Activated naive CD8-positive, alpha-beta T cell treated with anti-CD3 and anti-CD28 coated beads, Interleukin-2, amount 10 ng/mL, durations not matched to agents 7 days and 5 days (primary cell): ENCODE measurements around the gene TLL2. TPM values are rescaled to one million over a fixed set of nuclear protein-coding genes. Genes with fewer than 3 reads are reported as not detected.

Source experiments
- ATAC-seq: fragments of 150-1000 bp; cut with Tn5 transposase; one replicate; pipeline ENCODE4 v1.10.0; 2021; ENCODE audit warnings: low read depth, moderate library complexity
- POLR2A ChIA-PET: fragments of 350-600 bp; sonication (Branson Sonifier 250); formaldehyde crosslinking; loops from one replicate; lab custom pipeline; 2021; ENCODE audit warnings: antibody characterized with exemption; lab: Charles Lee
- DNase-seq: peaks from one replicate; pipeline ENCODE4 v3.0.0; 2021
- H3K27ac Mint-ChIP-seq: one replicate; pipeline ENCODE4 v1.8.0; 2022; ENCODE audit warnings: mild to moderate bottlenecking, mixed read lengths
- H3K27me3 Mint-ChIP-seq: one replicate; pipeline ENCODE4 v1.8.0; 2022; ENCODE audit warnings: mild to moderate bottlenecking, moderate library complexity, mixed read lengths
- H3K36me3 Mint-ChIP-seq: one replicate; pipeline ENCODE4 v1.8.0; 2021; ENCODE audit warnings: mild to moderate bottlenecking, mixed read lengths
- H3K4me1 Mint-ChIP-seq: one replicate; pipeline ENCODE4 v1.8.0; 2021; ENCODE audit warnings: mixed read lengths
- H3K4me3 Mint-ChIP-seq: one replicate; pipeline ENCODE4 v1.8.0; 2022; ENCODE audit warnings: mild to moderate bottlenecking, moderate library complexity, mixed read lengths
- H3K9me3 Mint-ChIP-seq: one replicate; pipeline ENCODE4 v1.8.0; 2021; ENCODE audit warnings: mixed read lengths
- total RNA-seq, 2 experiments: library from RNA; stranded (reverse); gene quantifications; one replicate each; pipeline ENCODE4 v1.2.3, GENCODE V29; 2021

The TLL2 gene
- total RNA-seq, 2 experiments from 2014 or later: not detected

DNA sequence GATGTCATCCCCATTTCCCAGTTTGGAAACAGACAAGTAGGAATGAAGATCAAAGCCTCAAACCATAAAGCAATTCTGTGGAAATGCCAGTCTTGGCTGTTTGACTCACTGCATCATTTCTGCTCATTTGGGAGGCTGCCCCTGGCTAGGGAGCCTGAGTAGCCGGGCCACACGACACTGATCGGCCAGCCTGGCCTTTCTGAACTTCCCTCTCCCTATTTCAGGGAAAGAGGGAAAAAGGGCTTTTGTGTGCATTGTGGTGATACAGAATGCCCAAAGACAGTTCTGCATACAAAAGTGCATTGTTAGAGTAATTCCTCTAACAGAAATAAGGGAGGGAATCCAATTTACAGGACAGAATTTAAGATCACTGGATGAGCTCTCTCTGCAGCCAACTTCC is 113.3 kb downstream of the TLL2 start:
- no peak for DNase-seq
- ATAC-seq: no peak
- POLR2A ChIA-PET: no interaction called here

DNA sequence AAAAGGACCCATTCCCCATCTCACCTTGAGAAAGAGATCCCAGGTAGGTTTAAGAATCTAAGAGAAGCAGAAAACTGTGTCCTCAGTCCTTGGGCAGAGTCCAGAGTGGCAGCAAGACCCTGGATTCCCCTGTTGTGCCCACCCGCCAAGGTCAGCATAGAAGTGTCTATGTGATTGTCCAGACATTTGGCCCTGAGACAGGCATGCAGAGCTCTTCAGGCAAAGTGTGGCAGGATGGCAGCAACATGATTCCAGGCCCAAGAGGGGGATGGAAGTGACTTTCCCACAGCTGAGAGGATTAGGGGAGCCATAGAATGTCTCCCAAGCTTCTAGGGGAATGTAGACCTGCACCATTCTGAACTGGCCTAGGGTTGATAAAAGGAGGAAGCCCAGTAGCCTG is 115.8 kb downstream of the TLL2 start:
- Mint-ChIP-seq H3K27me3 (peaks cover 12% of the 10 kb centered on the region), H3K36me3 (no peaks in the 10 kb centered on the region), H3K9me3 (no peaks in the 10 kb centered on the region), H3K4me1 (peaks cover 6% of the 10 kb centered on the region), H3K27ac (no peak overlapping the region), H3K4me3 (no peak overlapping the region)
- DNase-seq (no peak), ATAC-seq (no peak)
- POLR2A ChIA-PET: no interaction called here

More for the DNA sequence above, 113.3 kb downstream of the TLL2 start:
- H3K4me3 Mint-ChIP-seq: no peak overlapping the region
- peaks cover 6% of the 10 kb centered on the region for H3K4me1 Mint-ChIP-seq
- H3K27me3 Mint-ChIP-seq: peaks cover 16% of the 10 kb centered on the region
- no peaks in the 10 kb centered on the region for H3K36me3 Mint-ChIP-seq
- no peaks in the 10 kb centered on the region for H3K9me3 Mint-ChIP-seq
- H3K27ac Mint-ChIP-seq: no peak overlapping the region

- Mint-ChIP-seq H3K27ac (no peak overlapping the region), H3K36me3 (no peaks in the 10 kb centered on the region), H3K9me3 (no peaks in the 10 kb centered on the region), H3K4me3 (peak overlapping the region; percentile 27), H3K27me3 (peaks cover 12% of the 10 kb centered on the region), H3K4me1 (peaks cover 6% of the 10 kb centered on the region)
- ATAC-seq: peak; percentile 84
- POLR2A ChIA-PET: interaction anchor here (0.6 kb wide), 2 partner anchors 26 to 437 kb away, joined by 3 to 5 read pairs; no protein-coding TSS in a partner anchor
- peak; percentile 61 for DNase-seq
These were observed 117.5 kb downstream of the TLL2 start for GRCh38 chr10:96395931-96396877.

DNA sequence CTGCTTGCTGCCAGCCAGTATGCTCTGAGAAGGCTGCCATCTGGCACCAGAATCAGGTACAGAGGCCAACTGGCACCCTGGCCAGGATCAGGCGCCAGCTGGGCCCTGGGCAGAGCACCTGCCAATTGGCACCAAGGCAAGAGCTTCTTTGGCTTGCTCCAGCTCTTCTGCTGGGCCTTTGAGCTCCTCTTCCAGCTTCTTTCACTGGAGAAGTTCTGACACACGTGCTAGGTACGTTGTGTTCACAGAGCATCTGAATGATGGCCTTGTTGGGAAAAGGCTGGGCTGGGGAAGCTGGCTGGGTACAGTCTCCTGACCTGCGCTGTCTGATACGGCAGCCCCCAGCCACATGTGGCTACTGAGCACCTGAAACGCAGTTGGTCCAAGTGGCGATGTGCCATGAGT is 123.3 kb downstream of the TLL2 start:
- Mint-ChIP-seq H3K9me3 (no peaks in the 10 kb centered on the region), H3K27me3 (peaks cover 7% of the 10 kb centered on the region), H3K27ac (no peak overlapping the region), H3K4me1 (no peaks in the 10 kb centered on the region), H3K4me3 (no peak overlapping the region), H3K36me3 (no peaks in the 10 kb centered on the region)
- ATAC-seq (no peak), DNase-seq (no peak)
- POLR2A ChIA-PET: no interaction called here

DNA sequence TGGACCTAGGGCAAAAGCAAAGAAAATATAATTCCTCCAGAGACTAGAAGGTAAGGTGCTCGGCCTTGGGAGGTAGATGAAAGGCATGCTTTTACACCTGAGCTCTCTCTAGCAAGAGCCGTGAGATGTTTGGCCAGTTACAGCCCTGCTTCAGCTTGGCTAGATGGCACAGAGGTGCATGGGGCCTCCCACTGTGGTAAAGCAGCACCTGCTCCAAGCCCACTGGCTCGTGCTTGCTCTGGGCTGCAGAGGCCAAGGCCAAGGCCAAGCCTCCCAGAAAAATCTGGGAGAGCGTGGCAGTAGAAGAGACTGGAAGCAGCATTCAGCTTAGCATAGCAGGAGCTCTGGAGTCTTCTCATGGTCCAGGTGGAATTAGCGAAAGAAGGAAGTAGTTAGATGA is 123.9 kb downstream of the TLL2 start:
- no peak overlapping the region for H3K4me3 Mint-ChIP-seq
- peaks cover 6% of the 10 kb centered on the region for H3K27me3 Mint-ChIP-seq
- ATAC-seq (no peak), DNase-seq (no peak)
- POLR2A ChIA-PET: no interaction called here
- no peaks in the 10 kb centered on the region for H3K4me1 Mint-ChIP-seq
- H3K9me3 Mint-ChIP-seq: no peaks in the 10 kb centered on the region
- no peaks in the 10 kb centered on the region for H3K36me3 Mint-ChIP-seq
- no peak overlapping the region for H3K27ac Mint-ChIP-seq

GRCh38 chr10:96387601-96388000 is 126.1 kb downstream of the TLL2 start:
- Mint-ChIP-seq H3K36me3 (no peaks in the 10 kb centered on the region), H3K27ac (no peak overlapping the region), H3K4me1 (no peaks in the 10 kb centered on the region), H3K27me3 (peaks cover 5% of the 10 kb centered on the region), H3K9me3 (no peaks in the 10 kb centered on the region), H3K4me3 (no peak overlapping the region)
- no peak for ATAC-seq
- DNase-seq: no peak
- POLR2A ChIA-PET: no interaction called here

GRCh38 chr10:96387161-96387560 is 126.6 kb downstream of the TLL2 start:
- no peak overlapping the region for H3K4me3 Mint-ChIP-seq
- no peaks in the 10 kb centered on the region for H3K36me3 Mint-ChIP-seq
- POLR2A ChIA-PET: no interaction called here
- no peak for DNase-seq
- no peaks in the 10 kb centered on the region for H3K9me3 Mint-ChIP-seq
- H3K27ac Mint-ChIP-seq: no peak overlapping the region
- H3K27me3 Mint-ChIP-seq: peaks cover 5% of the 10 kb centered on the region
- H3K4me1 Mint-ChIP-seq: no peaks in the 10 kb centered on the region
- ATAC-seq: no peak

DNA sequence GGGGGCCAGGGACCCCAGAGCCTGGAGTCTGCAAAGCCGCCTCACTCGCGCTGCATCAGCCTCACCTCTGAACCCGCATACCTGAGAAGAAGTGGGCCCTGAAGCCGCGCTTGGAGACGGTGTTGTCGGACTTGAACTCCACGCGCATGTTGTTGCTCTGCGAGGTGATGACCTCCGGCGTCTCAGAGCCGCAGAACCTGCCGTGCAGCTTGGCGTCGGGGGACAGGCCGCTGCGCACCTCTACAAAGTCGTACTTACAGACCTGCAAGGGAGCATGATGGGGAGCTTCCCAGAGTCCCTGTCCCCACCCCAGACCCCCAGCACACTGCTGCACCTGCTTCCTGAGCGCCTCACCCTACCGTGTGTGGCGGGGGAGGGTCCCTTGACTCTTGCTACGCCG is 129.2 kb downstream of the TLL2 start:
- Mint-ChIP-seq H3K4me3 (no peak overlapping the region), H3K36me3 (no peaks in the 10 kb centered on the region), H3K27me3 (peaks cover 5% of the 10 kb centered on the region), H3K4me1 (no peaks in the 10 kb centered on the region), H3K9me3 (no peaks in the 10 kb centered on the region), H3K27ac (no peak overlapping the region)
- DNase-seq (no peak), ATAC-seq (no peak)
- POLR2A ChIA-PET: no interaction called here

- POLR2A ChIA-PET: no interaction called here
- Mint-ChIP-seq H3K27ac (no peak overlapping the region), H3K27me3 (peaks cover 2% of the 10 kb centered on the region)
These were observed 132.9 kb downstream of the TLL2 start for GRCh38 chr10:96380821-96381220.

DNA sequence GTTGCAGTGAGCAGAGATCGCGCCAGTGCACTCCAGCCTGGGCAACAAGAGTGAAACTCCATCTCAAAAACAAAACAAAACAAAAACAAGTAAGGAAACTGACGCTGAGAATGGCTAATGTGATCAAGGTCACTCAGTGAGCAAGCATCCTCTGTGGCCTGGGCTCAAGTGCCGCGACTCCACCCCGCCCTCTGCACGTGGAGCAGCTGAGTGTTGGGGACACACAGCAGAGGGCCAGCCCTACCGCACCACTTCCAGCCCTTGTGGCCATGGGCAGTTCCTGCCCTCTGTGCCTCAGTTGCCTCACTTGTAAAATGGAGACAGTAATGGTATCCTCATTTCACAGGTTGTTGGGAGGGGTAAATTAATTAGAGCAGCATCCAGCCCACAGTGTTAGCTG is 134.0 kb downstream of the TLL2 start:
- no peak for ATAC-seq
- Mint-ChIP-seq H3K27me3 (peaks cover 2% of the 10 kb centered on the region), H3K27ac (no peak overlapping the region), H3K9me3 (no peaks in the 10 kb centered on the region), H3K4me3 (no peak overlapping the region), H3K36me3 (no peaks in the 10 kb centered on the region), H3K4me1 (peaks cover 4% of the 10 kb centered on the region)
- POLR2A ChIA-PET: no interaction called here
- DNase-seq: no peak

More at GRCh38 chr10:96380821-96381220, 132.9 kb downstream of the TLL2 start:
- Mint-ChIP-seq H3K4me3 (no peak overlapping the region), H3K9me3 (no peaks in the 10 kb centered on the region), H3K4me1 (no peaks in the 10 kb centered on the region), H3K36me3 (no peaks in the 10 kb centered on the region)
- DNase-seq (no peak), ATAC-seq (no peak)

DNA sequence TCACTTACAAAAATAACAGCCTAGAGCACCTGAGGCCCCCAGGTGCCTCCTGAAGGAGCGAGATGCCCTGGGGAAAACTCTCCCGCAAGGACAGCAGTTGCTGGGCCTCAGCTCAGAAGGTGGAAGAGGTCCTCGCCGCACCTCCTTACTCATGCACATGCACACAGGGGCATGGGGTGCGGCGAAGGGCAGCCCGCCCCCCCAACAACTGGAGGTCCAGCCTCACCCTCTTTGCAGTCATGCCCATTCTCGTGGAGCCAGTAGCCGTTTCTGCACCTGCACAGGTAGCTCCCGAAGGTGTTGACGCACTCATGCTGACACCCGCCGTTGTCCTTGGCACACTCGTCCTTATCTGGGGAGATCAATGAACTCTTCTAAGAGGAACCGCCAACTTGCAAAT is 135.0 kb downstream of the TLL2 start:
- H3K9me3 Mint-ChIP-seq: no peaks in the 10 kb centered on the region
- no peaks in the 10 kb centered on the region for H3K36me3 Mint-ChIP-seq

GRCh38 chr10:96377816-96378294 is 135.9 kb downstream of the TLL2 start:
- H3K4me1 Mint-ChIP-seq: peaks cover 5% of the 10 kb centered on the region
- no peaks in the 10 kb centered on the region for H3K36me3 Mint-ChIP-seq
- POLR2A ChIA-PET: no interaction called here
- H3K27me3 Mint-ChIP-seq: peaks cover 5% of the 10 kb centered on the region
- ATAC-seq (no peak), DNase-seq (no peak)
- no peaks in the 10 kb centered on the region for H3K9me3 Mint-ChIP-seq
- no peak overlapping the region for H3K27ac Mint-ChIP-seq
- no peak overlapping the region for H3K4me3 Mint-ChIP-seq

More for the DNA sequence above, 135.0 kb downstream of the TLL2 start:
- Mint-ChIP-seq H3K27ac (no peak overlapping the region), H3K4me3 (no peak overlapping the region), H3K4me1 (peaks cover 5% of the 10 kb centered on the region), H3K27me3 (peaks cover 2% of the 10 kb centered on the region)
- ATAC-seq (no peak), DNase-seq (no peak)
- POLR2A ChIA-PET: no interaction called here

DNA sequence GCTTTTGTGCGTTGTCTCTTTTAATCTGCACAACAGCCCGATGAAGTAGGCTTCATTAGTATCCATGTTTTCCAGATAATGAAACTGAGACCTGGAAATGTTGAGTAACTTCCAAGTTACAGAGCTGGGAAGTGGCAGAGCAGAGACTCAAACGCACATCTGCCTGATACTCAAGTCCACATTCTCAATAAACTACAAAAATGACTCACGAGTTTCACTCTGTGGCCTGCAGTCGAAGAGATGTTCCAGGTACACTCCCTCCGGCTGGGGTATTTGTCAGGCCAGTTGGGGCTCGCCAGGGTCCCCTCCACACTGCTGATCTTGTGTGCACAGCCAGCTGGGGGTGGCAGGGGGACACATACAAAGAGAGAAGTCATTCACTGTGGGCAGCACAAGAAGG is 137.2 kb downstream of the TLL2 start:
- peaks cover 5% of the 10 kb centered on the region for H3K27me3 Mint-ChIP-seq
- no peak overlapping the region for H3K27ac Mint-ChIP-seq
- peaks cover 5% of the 10 kb centered on the region for H3K4me1 Mint-ChIP-seq
- H3K9me3 Mint-ChIP-seq: no peaks in the 10 kb centered on the region
- H3K4me3 Mint-ChIP-seq: no peak overlapping the region
- DNase-seq: no peak
- POLR2A ChIA-PET: no interaction called here
- no peaks in the 10 kb centered on the region for H3K36me3 Mint-ChIP-seq
- ATAC-seq: no peak
